Testis (tissue), 2 donors: ENCODE results near the gene KIAA0513.

Experiments used
- CTCF ChIP-seq, 3 experiments: fragments of 450-650 bp in 2 of 3; fragments of 200-600 bp in 1 of 3; sonication (generic) in 1 of 3; IDR thresholded peaks; one replicate each; pipeline ENCODE4 v1.5.1; 2016 to 2019; ENCODE audit warnings: antibody characterized with exemption in 3 of 3, mild to moderate bottlenecking in 2 of 3, moderate library complexity in 1 of 3
- POLR2A ChIP-seq: fragments of 450-650 bp; IDR thresholded peaks from one replicate; pipeline ENCODE4 v1.6.1; 2017; ENCODE audit warnings: antibody characterized with exemption, mild to moderate bottlenecking, moderate library complexity

DNA sequence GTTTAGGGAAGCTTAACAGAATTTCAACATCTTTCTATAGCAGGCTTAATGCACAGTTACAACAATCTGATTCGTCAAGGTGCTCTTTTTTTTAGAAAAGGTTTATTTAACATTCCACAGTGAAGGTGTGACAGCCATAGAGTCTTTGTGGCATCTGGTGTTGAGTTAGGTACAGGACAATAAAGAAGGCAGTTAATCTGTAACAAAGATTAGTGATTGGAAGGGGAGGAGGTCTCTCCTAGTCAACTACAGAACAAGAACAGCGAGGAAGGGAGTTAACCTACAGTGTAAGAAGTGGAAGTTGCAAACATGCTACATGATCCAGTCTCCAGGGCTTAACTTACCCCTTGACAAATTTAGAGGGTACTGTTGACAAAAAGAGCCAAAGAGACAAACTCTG, 13.3 kb upstream of the KIAA0513 start:
- TF ChIP-seq CTCF (IDR thresholded peaks at IDR 0.05), result no peak
- TF ChIP-seq POLR2A, result no peak
